CD4-positive, alpha-beta T cell treated with Interferon gamma for 1 hour (primary cell): ENCODE measurements around the gene AGAP3.

Experiments used
- DNase-seq: peaks from one replicate; pipeline ENCODE4 v3.0.0-alpha.2; 2020

AGAP3 gene

DNA sequence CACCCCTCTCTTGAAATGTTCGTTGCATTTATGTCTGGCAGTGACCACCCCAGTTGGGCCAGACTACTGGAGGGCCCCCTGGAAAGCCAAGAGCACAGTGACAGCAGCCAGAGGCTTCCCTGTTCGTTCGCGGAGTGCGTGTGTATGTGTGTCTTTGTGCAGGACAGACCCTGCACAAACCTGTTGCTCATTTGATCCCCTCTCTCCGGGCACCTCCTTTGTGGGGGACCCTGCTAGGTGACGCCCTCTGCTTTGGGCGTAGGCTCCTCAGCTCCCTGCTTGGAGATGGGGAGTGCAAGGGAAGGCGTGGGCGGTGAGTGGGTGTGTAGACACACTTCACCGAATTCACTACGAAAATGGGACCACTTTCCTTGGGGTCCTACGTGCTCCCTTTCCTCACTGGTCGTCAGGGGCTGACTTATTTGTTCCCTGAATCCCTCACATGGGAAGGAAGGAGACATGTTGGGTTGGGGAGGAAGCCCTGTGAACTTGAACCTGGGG lies 38.7 kb downstream of the AGAP3 start:
- no peak for DNase-seq

DNA sequence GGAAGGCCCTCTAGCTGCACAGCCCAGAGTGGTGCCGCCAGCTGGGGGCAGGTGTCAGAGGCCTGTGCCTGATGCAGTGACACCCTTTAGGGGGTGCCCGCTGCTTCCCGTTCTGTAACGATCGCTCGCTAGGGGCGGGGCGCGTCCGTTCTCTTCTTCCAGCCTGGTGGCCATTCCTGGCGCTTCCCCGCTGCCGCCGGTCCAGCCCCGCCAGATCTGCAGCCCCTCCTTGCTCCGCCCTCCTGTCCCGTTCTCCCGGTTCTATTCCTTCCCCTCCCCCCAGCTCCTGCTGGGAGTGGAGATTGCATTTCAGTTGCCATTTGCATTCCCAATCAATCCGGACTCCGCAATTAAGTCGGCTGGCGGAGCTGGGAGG lies 39.2 kb downstream of the AGAP3 start:
- no peak for DNase-seq

DNA sequence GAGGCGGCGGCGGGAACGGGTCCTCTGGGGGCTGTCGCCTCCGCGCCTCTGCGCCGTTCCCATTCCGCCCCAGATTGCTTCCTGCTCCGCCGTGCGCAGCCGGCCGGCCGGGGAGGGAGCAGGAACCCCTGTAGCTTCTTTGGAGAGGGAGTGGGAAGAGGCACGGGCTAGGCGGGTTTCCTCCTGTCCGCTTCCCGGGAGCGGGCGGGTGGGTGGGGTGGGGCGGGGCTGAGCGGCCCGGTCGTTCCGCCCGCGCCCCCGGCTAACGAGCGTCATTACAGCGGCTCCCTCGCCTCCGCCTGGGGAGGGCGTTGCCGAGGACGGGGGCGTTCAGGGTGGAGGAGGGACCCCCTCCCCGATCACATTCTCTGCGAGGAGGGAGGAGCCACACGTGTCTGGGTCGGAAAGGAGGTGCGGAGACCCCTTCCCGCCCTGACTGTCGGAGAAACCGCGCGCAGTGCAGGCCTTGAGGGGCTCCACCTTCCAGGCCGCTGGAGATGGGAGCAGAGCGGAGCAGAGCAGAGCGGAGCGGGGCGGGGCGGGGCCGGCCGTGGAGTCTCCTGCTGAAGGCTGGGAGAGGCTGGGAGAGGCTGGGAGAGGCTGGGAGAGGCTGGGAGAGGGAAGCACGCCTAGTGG lies 39.7 kb downstream of the AGAP3 start:
- DNase-seq = no peak

DNA sequence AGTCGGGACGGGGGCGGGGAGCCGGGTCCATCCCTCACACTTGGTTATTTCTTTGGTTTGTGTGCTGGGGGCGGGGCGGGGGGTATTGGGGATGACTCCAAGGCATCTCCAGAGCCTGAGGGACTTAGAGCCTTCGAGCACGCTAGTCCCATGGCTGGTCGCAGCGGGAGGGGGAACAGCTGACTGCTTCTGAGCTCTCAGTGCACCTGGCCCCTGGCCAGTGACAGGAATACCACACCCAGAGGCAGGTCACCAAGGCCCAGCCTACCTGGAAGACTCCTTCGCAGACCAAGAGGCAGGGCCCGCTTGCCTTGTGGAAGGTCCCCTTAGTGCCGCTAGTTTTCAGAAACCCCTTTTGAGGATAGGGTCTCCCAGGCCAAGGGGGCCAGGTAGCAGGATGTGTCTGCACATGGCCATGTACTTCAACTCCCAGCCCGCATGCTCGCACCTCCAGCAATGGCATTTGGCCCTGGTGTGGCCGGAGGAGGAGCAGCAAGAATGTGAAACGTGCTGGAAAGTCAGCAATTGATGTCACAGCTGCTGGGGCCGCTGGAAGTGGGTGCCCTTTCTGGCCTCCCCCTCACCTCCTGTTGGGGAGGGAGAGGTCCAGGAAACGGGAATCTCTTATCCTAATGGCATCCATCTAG lies 40.3 kb downstream of the AGAP3 start:
- DNase-seq = no peak

DNA sequence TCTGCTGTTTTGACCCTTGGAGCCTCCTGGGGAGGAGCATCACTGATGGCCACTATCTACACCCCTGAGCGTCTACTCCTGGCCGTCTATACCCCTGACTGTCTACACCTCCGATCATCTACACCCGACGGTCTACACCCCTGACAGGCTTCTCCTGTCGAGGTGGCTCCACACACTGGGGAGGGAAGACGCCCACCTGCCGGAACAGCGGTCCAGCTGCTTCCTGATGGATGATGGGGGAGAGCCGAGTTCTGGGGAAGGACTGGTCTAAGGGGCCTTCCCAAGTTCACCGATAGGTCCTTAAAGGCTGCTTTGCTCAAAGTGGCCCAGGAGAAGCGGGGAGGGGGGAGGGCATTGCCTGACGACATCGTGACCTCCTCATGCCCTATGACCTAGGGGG lies 41.9 kb downstream of the AGAP3 start:
- no peak for DNase-seq

DNA sequence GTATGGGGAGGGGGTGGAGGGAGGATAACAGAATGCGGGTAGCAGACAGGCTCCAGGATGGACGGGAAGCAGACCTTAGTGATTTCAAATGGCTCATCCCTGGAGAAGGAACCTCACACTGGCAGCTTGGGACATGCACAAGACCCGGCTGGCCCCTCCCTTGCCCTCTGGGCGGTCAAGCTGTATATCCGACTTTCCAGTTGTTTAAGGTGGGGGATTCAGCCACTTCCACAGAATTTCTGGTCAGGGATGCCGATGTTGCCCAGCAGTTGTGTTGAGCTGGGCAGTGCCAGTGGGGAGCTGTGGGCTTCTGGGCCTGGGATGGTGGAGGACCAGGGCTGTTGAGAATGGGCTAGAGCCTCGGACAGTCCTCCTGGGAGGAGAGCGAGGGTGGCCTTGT lies 42.4 kb downstream of the AGAP3 start:
- no peak for DNase-seq

DNA sequence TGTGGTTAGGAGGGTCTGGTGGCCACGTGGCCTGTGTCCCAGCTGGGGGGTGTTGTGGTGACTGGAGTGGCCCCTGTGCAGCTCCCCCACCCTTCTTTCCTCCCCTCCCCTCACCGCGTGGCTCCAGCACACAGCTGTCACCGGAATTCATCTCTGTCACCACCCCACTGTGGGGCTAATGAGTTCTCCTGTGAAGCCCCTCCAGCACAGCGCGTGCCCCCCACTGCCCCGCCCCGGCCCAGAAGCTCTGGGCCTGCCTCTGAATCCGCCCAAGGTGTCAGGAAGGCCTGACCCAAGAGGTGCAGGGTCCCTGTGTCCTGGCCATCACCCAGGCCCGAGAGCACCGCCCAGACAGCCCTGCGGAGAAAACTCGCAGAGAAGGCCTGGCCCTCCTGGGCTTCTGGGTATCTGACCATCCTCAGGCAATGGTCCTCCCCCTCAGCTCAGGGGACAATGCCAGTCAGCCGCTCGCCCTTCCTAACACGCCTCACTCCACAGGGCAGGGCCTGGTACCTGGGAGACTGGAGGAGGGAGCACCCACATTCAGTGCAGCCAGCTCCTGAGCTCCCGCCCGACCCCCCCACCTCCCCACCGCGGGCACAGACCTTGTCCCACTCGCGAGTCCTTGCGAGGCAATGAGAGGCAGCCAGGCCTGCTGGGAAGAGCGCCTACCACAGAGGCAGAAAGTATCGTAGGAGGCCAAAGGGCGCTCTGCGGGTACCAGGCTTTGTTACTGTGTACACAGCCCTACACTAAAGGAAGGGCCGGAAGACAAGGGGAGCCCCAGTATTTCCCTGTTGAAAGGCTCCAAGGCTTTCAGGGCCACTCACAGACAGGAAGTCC lies 43.1 kb downstream of the AGAP3 start:
- no peak for DNase-seq

DNA sequence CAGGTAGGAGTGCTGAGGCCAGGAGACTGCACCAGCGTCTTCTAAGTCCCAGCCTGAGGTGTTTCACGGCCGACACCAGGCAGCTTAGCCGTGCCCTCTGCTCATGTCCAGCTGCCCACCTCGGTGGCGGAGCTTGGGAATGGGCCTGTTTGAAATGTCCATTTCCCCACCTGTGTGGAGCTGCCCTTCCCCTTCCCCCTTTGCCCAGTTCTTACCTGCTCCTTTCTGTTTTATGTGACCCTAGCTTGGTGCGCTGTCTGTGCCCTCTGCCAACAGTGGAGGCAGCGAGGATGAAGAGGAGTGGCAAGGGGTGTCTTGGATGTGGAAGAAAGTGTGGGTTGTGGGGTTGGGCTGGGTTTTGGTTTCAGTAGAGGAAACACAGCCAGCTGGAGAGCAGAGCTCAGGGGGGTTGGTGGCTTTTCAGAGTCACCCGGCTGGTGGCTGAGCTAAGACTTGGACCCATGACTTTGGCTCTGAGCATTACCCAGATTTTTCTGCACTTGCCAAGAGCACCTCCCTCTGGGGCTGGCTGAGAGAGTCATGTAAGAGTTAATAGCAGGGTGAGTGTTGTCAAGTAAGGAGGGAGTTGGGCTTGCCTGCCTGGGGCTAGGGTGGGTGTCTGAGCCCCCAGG lies 43.8 kb downstream of the AGAP3 start:
- DNase-seq = no peak

DNA sequence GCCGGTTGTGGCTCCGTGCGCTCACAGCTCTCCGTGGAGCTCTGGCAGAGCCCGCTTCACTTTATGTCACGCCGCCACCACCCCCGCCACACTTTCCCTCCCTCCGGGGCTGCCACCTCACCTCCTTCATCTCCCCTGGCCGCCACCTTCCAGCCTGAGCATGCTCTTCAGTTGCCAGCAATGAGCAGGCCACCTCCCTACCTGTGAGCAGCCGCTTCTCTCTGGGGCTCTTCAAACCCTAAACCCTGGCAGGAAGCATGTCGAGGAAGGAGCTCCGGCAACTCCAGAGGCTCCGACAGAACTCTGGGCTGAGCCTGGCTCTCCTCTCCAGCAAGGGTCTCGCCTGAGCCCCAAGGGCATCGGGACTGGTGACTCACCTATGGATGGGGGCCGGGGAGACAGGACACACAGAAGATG lies 44.5 kb downstream of the AGAP3 start:
- DNase-seq = no peak

DNA sequence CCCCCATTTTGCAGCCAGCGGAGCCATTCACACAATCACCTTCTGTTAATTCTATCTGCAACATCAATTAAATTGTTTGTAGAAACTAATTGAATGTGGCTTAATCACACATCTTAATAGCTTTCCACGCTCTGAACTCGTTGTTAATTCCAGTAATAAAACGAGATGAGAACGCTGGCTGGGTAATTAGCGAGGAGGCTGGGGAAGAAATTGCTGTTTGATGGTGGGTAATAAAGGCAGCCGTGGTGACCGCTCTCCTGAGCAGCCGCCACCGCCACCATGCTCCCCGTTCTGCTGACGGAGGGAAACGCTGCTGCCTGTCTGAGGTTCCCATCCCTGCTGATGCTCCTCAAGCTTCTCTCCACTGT lies 44.9 kb downstream of the AGAP3 start:
- DNase-seq = no peak

DNA sequence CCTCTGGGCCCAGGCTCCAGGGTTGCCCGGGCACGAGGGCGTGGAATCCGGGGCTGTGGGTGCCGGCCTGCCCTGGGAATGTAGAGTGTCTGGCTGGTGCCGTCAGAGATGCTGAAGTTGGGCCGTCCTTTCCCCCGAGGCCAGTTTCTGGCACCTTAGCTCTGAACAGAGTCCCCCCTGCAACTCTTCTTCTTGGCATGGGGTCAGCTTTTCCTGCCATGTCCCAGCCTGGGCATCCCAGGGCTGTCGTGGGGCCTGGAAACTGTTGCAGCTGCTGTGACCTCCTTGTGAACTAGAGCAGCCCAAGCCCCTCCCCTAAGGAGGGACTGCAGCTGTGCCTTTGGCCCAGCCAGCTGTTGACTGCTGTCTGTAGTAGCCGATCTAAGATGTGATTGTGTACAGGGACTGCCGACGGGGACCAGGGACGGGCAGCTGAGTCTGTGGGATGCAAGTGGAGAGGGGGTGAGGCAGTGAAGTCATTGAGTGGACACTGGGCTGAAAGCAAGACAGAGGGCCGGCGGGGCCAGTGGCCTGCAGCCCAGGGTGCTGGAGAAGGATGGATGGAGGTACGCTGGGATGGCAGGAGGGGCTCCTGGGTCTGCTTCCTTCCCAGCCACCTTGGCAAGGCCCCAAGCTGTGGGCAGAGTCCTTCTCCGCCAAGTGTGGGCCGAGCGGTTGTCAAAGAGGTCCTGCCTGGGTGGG lies 45.5 kb downstream of the AGAP3 start:
- DNase-seq = no peak

DNA sequence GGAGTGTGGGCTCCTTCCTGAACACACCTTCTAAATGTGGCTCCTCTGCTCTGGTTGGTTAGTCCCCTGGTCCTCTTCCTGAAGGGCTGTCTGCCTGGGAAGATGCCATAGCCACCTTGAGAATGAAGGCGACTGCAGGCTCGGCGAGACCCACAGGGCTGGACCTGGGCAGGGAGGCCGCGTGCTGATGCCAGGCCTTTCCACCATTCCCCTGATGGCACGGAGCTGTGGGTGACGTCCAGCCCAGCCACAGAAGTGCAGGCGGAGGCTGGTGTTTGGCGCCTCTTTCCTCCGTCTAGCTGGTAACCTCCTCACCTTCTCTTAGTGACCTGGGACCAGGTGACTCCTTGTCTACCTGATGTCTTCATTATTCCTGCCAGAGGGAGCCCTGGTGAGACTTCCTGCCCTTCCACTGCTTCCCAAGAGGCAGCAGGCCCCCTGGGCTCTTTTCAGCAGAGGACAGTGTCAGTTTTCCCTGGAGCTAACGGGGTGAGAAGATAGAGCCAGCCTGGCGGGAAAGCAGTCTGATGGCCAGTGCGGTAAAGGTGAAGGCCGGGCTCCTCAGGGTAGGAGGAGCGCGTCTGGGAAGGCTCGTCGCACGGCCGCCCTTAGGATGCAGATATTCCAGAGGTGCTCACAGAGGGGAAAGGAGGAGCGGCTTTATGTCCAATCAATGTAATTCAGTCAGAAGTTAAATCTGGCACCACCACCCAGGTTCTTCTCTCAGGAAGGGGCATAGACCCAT lies 46.4 kb downstream of the AGAP3 start:
- no peak for DNase-seq

DNA sequence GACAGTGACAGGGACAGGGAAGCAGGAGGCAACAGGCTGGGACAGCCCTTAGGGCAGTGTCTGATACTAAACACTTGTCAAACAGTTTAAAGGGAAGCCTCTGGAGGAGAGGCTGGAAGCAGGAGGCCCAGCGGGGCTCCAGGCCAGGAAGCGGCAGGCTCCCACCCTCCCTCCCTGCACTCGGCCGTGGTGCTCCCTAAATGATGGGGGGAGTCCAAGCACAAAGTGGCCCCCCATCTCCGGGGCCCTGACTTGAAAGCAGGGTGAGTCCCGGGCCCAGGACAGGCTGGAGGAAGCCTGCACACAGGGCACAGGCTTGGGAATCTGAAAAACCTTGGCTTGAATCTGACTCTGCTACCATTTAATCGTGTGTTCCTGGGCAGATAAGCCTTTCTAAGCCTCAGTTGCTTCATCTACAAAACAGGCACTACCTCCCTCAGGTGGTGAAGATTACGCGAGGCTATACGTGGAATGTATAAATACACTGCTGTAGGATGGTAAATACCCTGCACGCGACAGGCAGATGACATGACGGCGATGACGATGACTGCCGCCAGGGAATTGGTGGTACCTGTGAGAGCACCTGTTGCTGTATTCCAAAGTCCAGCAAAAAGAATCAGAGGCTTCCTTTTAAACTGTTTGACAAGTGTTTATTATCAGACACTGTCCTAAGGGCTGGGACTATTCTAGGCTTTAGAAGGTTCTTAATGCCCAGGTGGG lies 47.2 kb downstream of the AGAP3 start:
- DNase-seq = no peak

DNA sequence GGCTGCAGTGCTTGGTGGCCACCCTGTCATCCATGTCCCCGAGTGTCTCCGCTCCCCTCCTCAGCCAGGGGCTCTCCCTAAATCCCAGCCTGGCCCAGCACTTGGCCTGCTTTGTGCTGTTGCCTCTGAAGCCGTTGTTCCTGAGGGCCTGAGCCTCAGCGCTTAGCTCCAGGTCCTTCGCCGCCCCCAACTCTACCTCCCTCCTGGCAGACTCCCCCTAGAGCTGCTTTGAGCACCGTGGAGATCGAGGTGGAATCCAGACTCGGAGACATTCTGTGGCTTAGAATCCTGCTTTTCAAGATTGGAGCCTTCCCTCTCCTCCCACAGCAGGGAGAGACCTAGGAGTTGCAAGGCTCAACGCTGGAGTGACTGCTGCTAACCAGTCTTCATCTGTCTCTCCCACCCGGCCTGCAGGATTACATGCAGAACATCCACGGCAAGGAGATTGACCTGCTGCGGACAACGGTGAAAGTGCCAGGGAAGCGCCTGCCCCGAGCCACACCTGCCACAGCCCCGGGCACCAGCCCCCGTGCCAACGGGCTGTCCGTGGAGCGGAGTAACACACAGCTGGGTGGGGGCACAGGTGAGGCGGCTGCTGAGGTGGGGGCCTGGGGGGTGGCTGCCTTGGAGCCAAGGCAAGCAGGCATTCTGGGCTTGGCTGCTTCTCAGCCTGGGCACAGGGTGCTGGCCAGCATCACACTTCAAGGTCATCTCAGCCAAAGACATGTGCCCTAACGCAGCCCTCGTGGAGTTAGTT lies 47.9 kb downstream of the AGAP3 start:
- DNase-seq = no peak

DNA sequence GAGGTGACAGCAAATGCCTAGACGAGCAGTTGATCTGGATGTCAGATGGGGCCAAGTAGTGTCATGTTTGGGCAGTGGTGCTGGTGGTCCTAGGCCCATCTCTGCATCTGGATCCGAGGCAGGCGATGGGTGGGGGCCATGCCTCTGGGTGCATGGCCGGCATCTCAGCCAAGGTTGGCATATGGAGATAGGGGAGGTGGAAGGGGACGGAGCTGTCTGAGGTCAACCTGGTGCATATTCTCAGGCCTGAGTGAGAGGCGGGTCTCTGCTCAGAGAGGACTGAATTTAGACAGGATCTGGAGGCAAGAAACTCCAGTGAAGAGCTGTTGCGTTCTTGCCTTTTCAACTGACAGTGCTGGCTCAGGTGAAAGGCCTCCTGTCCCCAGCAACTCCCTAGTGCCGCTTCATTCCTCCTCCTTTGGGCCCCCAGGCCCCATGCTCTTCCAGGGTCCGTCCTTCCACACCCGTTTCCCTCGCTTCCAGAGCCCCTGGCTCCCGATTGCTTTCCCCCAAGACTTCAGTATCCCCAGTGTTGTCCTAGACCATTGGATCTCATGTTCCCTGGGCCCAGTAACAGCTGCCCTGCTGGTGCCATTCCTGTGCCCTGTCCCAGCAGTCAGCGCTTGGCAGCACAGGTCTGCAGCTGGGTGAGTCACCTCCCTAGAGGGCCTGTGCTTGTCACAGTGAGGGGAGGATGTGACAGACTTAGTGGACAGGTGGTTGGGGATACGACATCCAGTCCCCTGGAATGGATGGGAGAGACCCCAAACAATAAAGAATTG lies 48.7 kb downstream of the AGAP3 start:
- DNase-seq = no peak

DNA sequence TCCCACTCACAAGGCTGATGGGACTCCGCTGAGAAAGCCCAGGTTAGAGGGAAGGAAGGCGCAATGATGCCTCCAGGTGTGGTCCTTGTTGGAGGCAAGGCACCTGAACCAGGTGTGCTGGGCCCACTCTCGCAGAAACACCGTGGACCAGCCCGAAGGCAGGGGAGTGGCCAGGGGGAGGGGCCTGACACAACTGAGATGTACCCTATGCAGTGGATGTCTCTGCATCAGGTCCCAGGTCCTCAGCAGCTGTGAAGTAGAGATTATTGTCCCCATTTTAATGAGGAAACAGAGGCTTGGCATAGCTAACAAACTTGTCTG lies 49.2 kb downstream of the AGAP3 start:
- DNase-seq = no peak

DNA sequence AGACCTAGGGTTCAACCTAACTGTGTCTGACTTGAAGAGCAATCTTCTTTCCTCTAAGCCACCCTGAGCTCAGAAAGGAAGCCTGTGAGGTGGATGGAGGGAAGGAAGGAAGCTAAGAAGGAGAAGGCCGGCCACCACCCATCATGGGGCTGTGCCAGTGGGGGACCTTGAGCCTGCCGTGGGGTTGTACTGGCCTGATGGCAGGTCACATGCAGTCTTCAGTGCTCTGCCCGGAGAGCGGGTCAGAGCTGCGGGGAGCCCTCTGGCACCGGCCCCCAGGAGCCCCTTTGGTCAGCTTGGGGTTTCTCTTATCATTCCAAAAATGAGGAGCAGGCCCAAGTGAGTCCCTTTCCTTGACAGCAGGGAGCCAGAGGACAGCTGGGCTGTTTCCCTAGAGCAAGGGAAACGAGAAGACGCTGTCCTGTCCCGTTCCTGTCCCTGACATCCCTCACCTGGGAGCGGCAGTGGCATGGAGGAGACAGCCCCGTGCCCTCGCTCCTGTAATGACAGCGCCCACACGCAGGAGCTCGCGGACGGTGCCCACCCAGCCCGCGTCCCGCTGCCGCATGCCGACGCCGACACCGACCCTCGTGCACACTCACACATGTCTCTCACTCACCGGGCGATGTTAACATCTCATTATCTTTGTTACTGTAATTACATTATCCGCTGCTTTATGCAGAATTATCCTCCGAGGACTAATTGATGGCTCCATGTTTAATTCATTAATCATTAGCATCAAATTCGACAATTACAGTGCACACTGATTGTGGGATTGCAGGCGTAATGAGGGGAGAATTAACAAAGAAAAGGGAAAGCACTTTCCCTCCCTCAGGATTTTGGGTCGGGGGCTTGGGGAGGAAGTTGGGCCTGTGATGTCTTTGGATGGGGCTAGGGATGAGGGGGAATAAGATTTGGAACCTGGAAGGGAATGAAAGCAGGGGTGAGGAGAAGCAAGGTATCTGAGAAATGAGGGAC lies 49.9 kb downstream of the AGAP3 start:
- no peak for DNase-seq

DNA sequence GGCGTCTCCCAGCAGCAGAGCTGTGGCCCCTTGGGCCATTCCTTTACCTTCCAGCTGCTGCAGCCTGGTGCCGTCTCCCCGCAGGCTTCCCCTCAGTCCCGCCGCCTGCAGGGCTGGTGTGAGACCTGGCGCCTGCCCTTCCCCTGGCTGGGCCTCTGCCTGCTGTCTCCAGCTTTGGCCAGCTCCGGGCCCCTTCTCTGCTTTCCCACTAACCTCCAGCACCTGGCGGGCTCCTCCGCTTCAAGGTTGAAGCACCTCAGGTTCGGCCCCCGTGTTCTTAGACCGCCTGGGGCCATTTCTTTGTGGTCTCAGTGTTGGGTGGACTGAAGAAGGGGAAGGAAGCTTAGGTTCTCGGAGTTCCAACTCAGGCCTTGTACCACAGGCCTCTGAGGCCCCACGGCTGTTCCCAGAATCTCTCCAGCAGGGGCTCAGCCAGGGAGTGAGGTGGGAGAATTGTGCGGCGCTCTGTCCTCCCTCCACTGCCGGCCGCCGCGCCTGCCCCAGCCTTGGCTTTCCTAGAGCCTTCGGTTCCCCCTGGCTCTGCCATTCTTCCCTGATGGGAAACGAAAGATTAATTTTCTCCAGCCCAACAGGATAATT lies 50.9 kb downstream of the AGAP3 start:
- no peak for DNase-seq
